CD4-positive, CD25-positive, alpha-beta regulatory T cell (primary cell): ENCODE data around the gene SMC5. TPM values are rescaled to one million over a fixed set of nuclear protein-coding genes. Genes with fewer than 3 reads are reported as not detected.

ENCODE experiments used
- ATAC-seq, 2 donors: fragments of 150-1000 bp; cut with Tn5 transposase; one replicate each; pipeline ENCODE4 v1.10.0; 2021; ENCODE audit warnings: low read depth in 2 of 2, moderate number of reproducible peaks in 2 of 2, moderate library complexity in 1 of 2
- DNase-seq, 3 donors: peaks; one replicate each; pipeline versions ENCODE4 v3.0.0 to v3.0.0-alpha.2; 2012 to 2022; ENCODE audit warnings: mixed read lengths in 1 of 3
- H3K27ac ChIP-seq: one replicate; pipeline ENCODE4 v1.7.0; 2013; ENCODE audit warnings: mild to moderate bottlenecking, low read length; ENCODE audit not compliant: insufficient read depth, poor library complexity, severe bottlenecking
- H3K27me3 ChIP-seq: one replicate; pipeline ENCODE4 v1.7.0; 2013; ENCODE audit warnings: low read length; ENCODE audit not compliant: control insufficient read depth, insufficient read depth
- H3K36me3 ChIP-seq: one replicate; pipeline ENCODE4 v1.7.0; 2013; ENCODE audit warnings: mild to moderate bottlenecking, low read length, moderate library complexity; ENCODE audit not compliant: control insufficient read depth, insufficient read depth
- H3K4me1 ChIP-seq: 2 replicates; pipeline ENCODE4 v1.7.0; 2013; ENCODE audit warnings: mild to moderate bottlenecking, low read length; ENCODE audit not compliant: insufficient read depth, control insufficient read depth, poor library complexity, severe bottlenecking
- H3K4me3 ChIP-seq: one replicate; pipeline ENCODE4 v1.7.0; 2013; ENCODE audit warnings: low read depth, mild to moderate bottlenecking, low read length, moderate library complexity
- H3K9me3 ChIP-seq, 2 experiments: 1 replicate in 1 of 2; 2 replicates in 1 of 2; pipeline ENCODE4 v1.7.0; 2013; ENCODE audit warnings: low read length in 2 of 2, mild to moderate bottlenecking in 1 of 2, moderate library complexity in 1 of 2; ENCODE audit not compliant: control insufficient read depth in 2 of 2
- H3K27ac Mint-ChIP-seq, 3 donors: one replicate each; pipeline ENCODE4 v1.8.0; 2020 to 2022; ENCODE audit warnings: mild to moderate bottlenecking in 3 of 3, mixed read lengths in 3 of 3, moderate library complexity in 2 of 3
- H3K27me3 Mint-ChIP-seq: one replicate; pipeline ENCODE4 v1.8.0; 2022; ENCODE audit warnings: mild to moderate bottlenecking, mixed read lengths
- H3K36me3 Mint-ChIP-seq: one replicate; pipeline ENCODE4 v1.8.0; 2020; ENCODE audit warnings: mixed read lengths
- H3K4me1 Mint-ChIP-seq, 4 donors: one replicate each; pipeline ENCODE4 v1.8.0; 2020 to 2022; ENCODE audit warnings: mixed read lengths in 4 of 4, mild to moderate bottlenecking in 1 of 4
- H3K4me3 Mint-ChIP-seq, 4 donors: one replicate each; pipeline ENCODE4 v1.8.0; 2020 to 2022; ENCODE audit warnings: mild to moderate bottlenecking in 4 of 4, mixed read lengths in 4 of 4, moderate library complexity in 3 of 4
- H3K9me3 Mint-ChIP-seq, 7 donors: one replicate each; pipeline ENCODE4 v1.8.0; 2020 to 2022; ENCODE audit warnings: mixed read lengths in 7 of 7, mild to moderate bottlenecking in 3 of 7, moderate library complexity in 2 of 7
- polyA plus RNA-seq, 4 donors: library from polyadenylated mRNA; unstranded; fragments of 300-500 nt; fragmentation: Illumina TruSeq; gene quantifications; one replicate each; pipeline ENCODE4 v1.2.3, GENCODE V29; 2021
- total RNA-seq: library from RNA; stranded (reverse); gene quantifications from one replicate; pipeline ENCODE4 v1.2.3, GENCODE V29; 2022

Gene SMC5
- total and polyA plus RNA-seq, 5 donors from 2014 or later = 12.5 to 37.1 (median 17.6) TPM

DNA sequence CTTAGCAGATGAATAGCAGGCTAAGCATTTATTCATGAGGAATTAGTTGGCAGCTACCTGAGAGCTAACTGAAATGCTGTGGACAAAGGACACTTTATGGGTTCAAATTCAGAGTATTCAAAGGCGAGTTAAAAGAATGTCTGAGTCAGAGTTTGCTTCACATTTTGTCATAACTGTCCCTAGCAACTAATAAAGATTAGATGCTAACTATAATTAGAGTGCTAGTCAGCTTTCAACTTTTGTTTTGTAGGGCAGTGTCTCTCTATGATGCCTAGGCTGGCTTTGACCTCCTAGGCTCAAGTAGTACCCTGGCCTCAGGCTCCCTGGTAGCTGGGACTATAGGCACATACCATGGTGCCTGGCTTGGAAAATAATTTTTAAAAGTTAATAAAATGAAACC lies 4.6 kb downstream of the SMC5 start:
- H3K36me3 ChIP-seq = peaks cover 33% of the 10 kb centered on the region
- peak overlapping the region in 1 of 3 donors; percentile 49 for H3K27ac Mint-ChIP-seq

DNA sequence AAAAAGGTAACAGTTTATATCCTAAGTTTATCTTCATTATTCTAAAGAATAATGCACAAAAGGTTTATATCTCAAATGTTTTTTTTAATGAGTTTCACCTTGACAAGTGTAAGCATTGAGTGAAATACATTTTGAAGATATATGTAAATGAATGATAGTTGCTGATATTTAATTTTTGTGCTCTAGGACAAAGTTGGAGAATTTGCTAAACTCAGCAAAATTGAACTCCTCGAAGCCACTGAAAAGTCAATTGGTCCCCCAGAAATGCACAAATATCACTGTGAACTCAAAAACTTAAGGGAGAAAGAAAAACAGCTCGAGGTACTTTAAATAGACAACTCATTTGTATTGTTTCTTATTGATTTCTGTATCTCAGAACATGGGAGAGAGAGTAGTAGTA lies 19.5 kb downstream of the SMC5 start:
- H3K36me3 ChIP-seq = peaks cover 64% of the 10 kb centered on the region
- Mint-ChIP-seq H3K9me3 (no peaks in the 10 kb centered on the region), H3K4me1 (peaks cover 24 to 40% (median 33%) of the 10 kb centered on the region in 4 donors), H3K27ac (no peak overlapping the region), H3K27me3 (no peaks in the 10 kb centered on the region), H3K36me3 (peaks cover 34% of the 10 kb centered on the region), H3K4me3 (no peak overlapping the region)
- no peaks in the 10 kb centered on the region for H3K27me3 ChIP-seq
- H3K4me3 ChIP-seq = no peak overlapping the region
- ATAC-seq = no peak
- DNase-seq = no peak
- no peaks in the 10 kb centered on the region for H3K4me1 ChIP-seq
- no peaks in the 10 kb centered on the region for H3K9me3 ChIP-seq
- H3K27ac ChIP-seq = no peak overlapping the region

More for the DNA sequence above, 4.6 kb downstream of the SMC5 start:
- no peaks in the 10 kb centered on the region for H3K9me3 Mint-ChIP-seq
- Histone ChIP-seq H3K4me3 (peak overlapping the region; percentile 85), H3K27ac (peak overlapping the region; percentile 8), H3K4me1 (peaks cover 52% of the 10 kb centered on the region), H3K9me3 (no peaks in the 10 kb centered on the region), H3K27me3 (no peaks in the 10 kb centered on the region)
- H3K4me1 Mint-ChIP-seq = peaks cover 36 to 68% (median 50%) of the 10 kb centered on the region in 4 donors
- peak overlapping the region in 1 of 4 donors; percentile 95 for H3K4me3 Mint-ChIP-seq
- peaks cover 12% of the 10 kb centered on the region for H3K36me3 Mint-ChIP-seq
- DNase-seq = no peak
- no peaks in the 10 kb centered on the region for H3K27me3 Mint-ChIP-seq
- ATAC-seq = no peak

GRCh38 chr9:70283848-70284247 lies 25.1 kb downstream of the SMC5 start:
- no peaks in the 10 kb centered on the region for H3K9me3 ChIP-seq
- Mint-ChIP-seq H3K4me3 (no peak overlapping the region), H3K36me3 (peaks cover 50% of the 10 kb centered on the region), H3K27me3 (no peaks in the 10 kb centered on the region), H3K27ac (peak overlapping the region in 2 of 3 donors; percentile 16 to 34), H3K4me1 (peaks cover 12 to 38% (median 28%) of the 10 kb centered on the region in 4 donors), H3K9me3 (no peaks in the 10 kb centered on the region)
- ATAC-seq (no peak), DNase-seq (no peak)
- H3K4me1 ChIP-seq = no peaks in the 10 kb centered on the region
- no peak overlapping the region for H3K4me3 ChIP-seq
- peaks cover 75% of the 10 kb centered on the region for H3K36me3 ChIP-seq
- H3K27me3 ChIP-seq = no peaks in the 10 kb centered on the region
- H3K27ac ChIP-seq = no peak overlapping the region

GRCh38 chr9:70285246-70285645 lies 26.5 kb downstream of the SMC5 start:
- no peak overlapping the region for H3K4me3 Mint-ChIP-seq
- H3K9me3 Mint-ChIP-seq = no peaks in the 10 kb centered on the region
- no peaks in the 10 kb centered on the region for H3K4me1 ChIP-seq
- H3K36me3 ChIP-seq = peaks cover 72% of the 10 kb centered on the region
- H3K27me3 ChIP-seq = no peaks in the 10 kb centered on the region
- H3K27ac Mint-ChIP-seq = peak overlapping the region in 1 of 3 donors; percentile 56
- peaks cover 49% of the 10 kb centered on the region for H3K36me3 Mint-ChIP-seq
- DNase-seq (no peak), ATAC-seq (no peak)
- no peak overlapping the region for H3K4me3 ChIP-seq
- H3K9me3 ChIP-seq = no peaks in the 10 kb centered on the region
- H3K4me1 Mint-ChIP-seq = peaks cover 12 to 38% (median 29%) of the 10 kb centered on the region in 4 donors
- H3K27me3 Mint-ChIP-seq = no peaks in the 10 kb centered on the region
- no peak overlapping the region for H3K27ac ChIP-seq

- H3K4me1 Mint-ChIP-seq = peaks cover 12 to 45% (median 31%) of the 10 kb centered on the region in 4 donors
- no peak overlapping the region for H3K27ac Mint-ChIP-seq
- DNase-seq (no peak), ATAC-seq (no peak)
- H3K27me3 ChIP-seq = no peaks in the 10 kb centered on the region
- peaks cover 71% of the 10 kb centered on the region for H3K36me3 ChIP-seq
- no peak overlapping the region for H3K27ac ChIP-seq
- H3K4me3 ChIP-seq = no peak overlapping the region
- H3K9me3 Mint-ChIP-seq = no peaks in the 10 kb centered on the region
- H3K4me3 Mint-ChIP-seq = no peak overlapping the region
- no peaks in the 10 kb centered on the region for H3K27me3 Mint-ChIP-seq
- peaks cover 50% of the 10 kb centered on the region for H3K36me3 Mint-ChIP-seq
- no peaks in the 10 kb centered on the region for H3K4me1 ChIP-seq
- no peaks in the 10 kb centered on the region for H3K9me3 ChIP-seq
Measured at GRCh38 chr9:70285981-70286598, 27.3 kb downstream of the SMC5 start.

DNA sequence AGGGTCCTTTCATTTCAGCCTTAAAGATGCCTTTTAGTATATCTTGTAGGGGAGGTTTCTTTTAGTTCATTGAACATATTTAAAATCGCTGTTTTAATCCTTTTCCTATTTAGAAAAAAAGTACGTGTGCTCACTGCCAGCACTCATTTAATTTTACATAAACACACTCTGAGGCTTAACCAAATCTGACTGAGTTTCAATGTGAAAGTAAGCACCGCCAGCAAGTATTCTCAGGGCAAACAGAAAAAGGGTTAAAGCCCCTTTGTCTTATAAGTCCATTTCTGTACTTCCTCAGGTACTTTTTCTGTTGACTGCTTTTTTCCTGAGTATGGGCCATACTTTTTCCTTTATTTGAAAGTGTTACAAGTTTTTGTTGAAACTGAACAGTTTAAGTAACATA lies 31.8 kb downstream of the SMC5 start:
- peaks cover 0 to 6% of the 10 kb centered on the region in 2 experiments for H3K9me3 ChIP-seq
- Mint-ChIP-seq H3K9me3 (peaks cover 0 to 5% (median 0%) of the 10 kb centered on the region in 7 donors), H3K36me3 (peaks cover 59% of the 10 kb centered on the region), H3K27ac (no peak overlapping the region), H3K4me3 (no peak overlapping the region), H3K27me3 (no peaks in the 10 kb centered on the region), H3K4me1 (peaks cover 14 to 52% (median 29%) of the 10 kb centered on the region in 4 donors)
- ATAC-seq = no peak
- DNase-seq = no peak
- no peak overlapping the region for H3K4me3 ChIP-seq
- no peaks in the 10 kb centered on the region for H3K4me1 ChIP-seq
- H3K36me3 ChIP-seq = peaks cover 41% of the 10 kb centered on the region
- no peak overlapping the region for H3K27ac ChIP-seq
- no peaks in the 10 kb centered on the region for H3K27me3 ChIP-seq

GRCh38 chr9:70291446-70291845 lies 32.7 kb downstream of the SMC5 start:
- Mint-ChIP-seq H3K27ac (no peak overlapping the region), H3K4me3 (no peak overlapping the region), H3K36me3 (peaks cover 51% of the 10 kb centered on the region), H3K4me1 (peaks cover 15 to 53% (median 27%) of the 10 kb centered on the region in 4 donors), H3K9me3 (peaks cover 0 to 5% (median 0%) of the 10 kb centered on the region in 7 donors), H3K27me3 (no peaks in the 10 kb centered on the region)
- Histone ChIP-seq H3K27ac (no peak overlapping the region), H3K9me3 (peaks cover 0 to 6% of the 10 kb centered on the region in 2 experiments), H3K4me1 (no peaks in the 10 kb centered on the region), H3K36me3 (peaks cover 39% of the 10 kb centered on the region), H3K4me3 (no peak overlapping the region), H3K27me3 (no peaks in the 10 kb centered on the region)
- no peak for DNase-seq
- no peak for ATAC-seq

- no peak overlapping the region for H3K27ac Mint-ChIP-seq
- H3K9me3 ChIP-seq = peaks cover 0 to 6% of the 10 kb centered on the region in 2 experiments
- H3K4me3 Mint-ChIP-seq = no peak overlapping the region
- DNase-seq (no peak), ATAC-seq (no peak)
- no peaks in the 10 kb centered on the region for H3K27me3 ChIP-seq
- H3K36me3 ChIP-seq = peaks cover 38% of the 10 kb centered on the region
- peaks cover 13 to 53% (median 26%) of the 10 kb centered on the region in 4 donors for H3K4me1 Mint-ChIP-seq
- peaks cover 0 to 5% (median 0%) of the 10 kb centered on the region in 7 donors for H3K9me3 Mint-ChIP-seq
- no peaks in the 10 kb centered on the region for H3K4me1 ChIP-seq
- H3K27me3 Mint-ChIP-seq = no peaks in the 10 kb centered on the region
- no peak overlapping the region for H3K4me3 ChIP-seq
- H3K27ac ChIP-seq = no peak overlapping the region
- H3K36me3 Mint-ChIP-seq = peaks cover 48% of the 10 kb centered on the region
Measured at GRCh38 chr9:70292253-70292652, 33.5 kb downstream of the SMC5 start.
